BLaER1 treated with 17β-estradiol and CSF1 and Interleukin-3, amounts not matched to agents 10 nM and 100 nM (cell line): Measurements from ENCODE around the gene ACP6.

Source experiments
- H3K27ac ChIP-seq, 11 experiments: shearing (Covaris generic); formaldehyde crosslinking; 2 replicates each; pipeline ENCODE4 v1.8.1; 2022
- H3K27me3 ChIP-seq, 11 experiments: shearing (Covaris generic); formaldehyde crosslinking; 2 replicates each; pipeline ENCODE4 v1.8.1; 2022
- H3K36me3 ChIP-seq, 11 experiments: shearing (Covaris generic); formaldehyde crosslinking; 2 replicates each; pipeline ENCODE4 v1.8.1; 2022
- H3K4me1 ChIP-seq, 10 experiments: shearing (Covaris generic); formaldehyde crosslinking; 2 replicates each; pipeline ENCODE4 v1.8.1; 2022
- H3K4me2 ChIP-seq, 11 experiments: shearing (Covaris generic); formaldehyde crosslinking; 2 replicates each; pipeline ENCODE4 v1.8.1; 2022
- H3K4me3 ChIP-seq, 10 experiments: shearing (Covaris generic); formaldehyde crosslinking; 2 replicates each; pipeline ENCODE4 v1.8.1; 2022
- H3K9ac ChIP-seq, 11 experiments: shearing (Covaris generic); formaldehyde crosslinking; 2 replicates each; pipeline ENCODE4 v1.8.1; 2022
- H3K9me3 ChIP-seq, 11 experiments: shearing (Covaris generic); formaldehyde crosslinking; replicated peaks in 1 of 11; 2 replicates each; pipeline ENCODE4 v1.8.1; 2022
- H4K20me1 ChIP-seq, 11 experiments: shearing (Covaris generic); formaldehyde crosslinking; 2 replicates each; pipeline ENCODE4 v1.8.1; 2022
- Cebpa-rat ChIP-seq, 11 experiments: shearing (Covaris generic); IDR thresholded peaks; 2 replicates each; pipeline ENCODE4 v1.8.1; 2022

ACP6 gene

GRCh38 chr1:147670319-147671001 lies at the start of gene ACP6:
ACP6 (minus strand) TSS chr1:147670524; CDS start chr1:147670048, 476 bp downstream.
- peak within 1 kb of the TSS; percentile 88 to 98 (median 96) for H3K4me2 ChIP-seq
- TF ChIP-seq Cebpa-rat (IDR thresholded peaks at IDR 0.05): no peak
- H3K4me3 ChIP-seq: peak within 1 kb of the TSS; percentile 71 to 82 (median 75)
- H3K36me3 ChIP-seq: no peaks in the 10 kb centered on the region
- no peaks in the 10 kb centered on the region for H3K9me3 ChIP-seq
- H4K20me1 ChIP-seq: no peaks in the 10 kb centered on the region
- H3K27me3 ChIP-seq: no peaks in the 10 kb centered on the region
- peak within 1 kb of the TSS in 10 of 11 experiments; percentile 9 to 55 (median 41); a peak in 15 of 22 replicates for H3K27ac ChIP-seq
- H3K9ac ChIP-seq: peak within 1 kb of the TSS; percentile 63 to 80 (median 75)
- H3K4me1 ChIP-seq: peaks cover 10 to 25% (median 16%) of the 10 kb centered on the region in 10 experiments; a peak in 19 of 20 replicates

- H3K36me3 ChIP-seq: peaks cover 0 to 13% (median 0%) of the 10 kb centered on the region in 11 experiments; a peak in 1 of 22 replicates
- H3K4me3 ChIP-seq: no peak overlapping the region
- peaks cover 13 to 30% (median 22%) of the 10 kb centered on the region in 11 experiments for H3K9me3 ChIP-seq
- no peaks in the 10 kb centered on the region for H3K27me3 ChIP-seq
- no peak overlapping the region for H3K27ac ChIP-seq
- H3K9ac ChIP-seq: no peak overlapping the region
- no peaks in the 10 kb centered on the region for H4K20me1 ChIP-seq
- TF ChIP-seq Cebpa-rat (IDR thresholded peaks at IDR 0.05): no peak
- peaks cover 13 to 29% (median 18%) of the 10 kb centered on the region in 10 experiments for H3K4me1 ChIP-seq
- no peak overlapping the region for H3K4me2 ChIP-seq
These were observed 49.4 kb upstream of the ACP6 start for GRCh38 chr1:147719711-147720225.

GRCh38 chr1:147719029-147719698 lies 48.8 kb upstream of the ACP6 start:
- Histone ChIP-seq H3K36me3 (peaks cover 0 to 13% (median 0%) of the 10 kb centered on the region in 11 experiments; a peak in 1 of 22 replicates), H3K4me1 (peaks cover 13 to 29% (median 18%) of the 10 kb centered on the region in 10 experiments), H3K9me3 (peaks cover 13 to 30% (median 22%) of the 10 kb centered on the region in 11 experiments), H3K9ac (no peak overlapping the region), H4K20me1 (no peaks in the 10 kb centered on the region), H3K27me3 (no peaks in the 10 kb centered on the region), H3K27ac (no peak overlapping the region), H3K4me3 (no peak overlapping the region), H3K4me2 (no peak overlapping the region)
- TF ChIP-seq Cebpa-rat (IDR thresholded peaks at IDR 0.05): no peak

DNA sequence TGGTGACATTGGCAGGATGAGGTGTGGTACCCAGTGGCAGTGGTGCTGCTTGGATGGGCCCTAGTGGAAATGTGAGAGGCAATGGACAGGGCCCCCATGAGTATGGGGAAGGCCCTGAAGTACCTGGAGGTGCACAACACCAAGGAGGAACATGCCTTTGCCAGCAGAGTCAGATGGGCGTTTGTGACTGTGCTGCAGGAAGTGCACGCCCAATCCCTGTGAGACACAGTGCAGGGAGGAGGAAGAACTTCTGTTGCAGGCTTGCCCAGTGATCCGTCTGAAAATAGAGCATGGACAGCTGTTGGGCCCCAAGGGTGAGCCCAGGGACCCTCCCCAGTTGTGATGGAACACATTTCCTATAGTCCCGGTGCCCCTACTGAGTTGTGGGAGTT lies 47.4 kb upstream of the ACP6 start:
- no peak for TF ChIP-seq Cebpa-rat (IDR thresholded peaks at IDR 0.05)
- no peaks in the 10 kb centered on the region for H3K27me3 ChIP-seq
- peaks cover 13 to 30% (median 22%) of the 10 kb centered on the region in 11 experiments for H3K9me3 ChIP-seq
- no peaks in the 10 kb centered on the region for H4K20me1 ChIP-seq
- H3K4me1 ChIP-seq: peaks cover 13 to 29% (median 18%) of the 10 kb centered on the region in 10 experiments
- H3K9ac ChIP-seq: no peak overlapping the region; a peak in 1 of 22 replicates
- H3K27ac ChIP-seq: peak overlapping the region in 3 of 11 experiments; percentile 11 to 39 (median 20); a peak in 2 of 22 replicates
- H3K36me3 ChIP-seq: peaks cover 0 to 13% (median 0%) of the 10 kb centered on the region in 11 experiments; a peak in 1 of 22 replicates
- 0 out of 20 replicates have a peak overlapping the region, but pooled peaks of 1 of the 10 experiments have one; percentile 0 for H3K4me3 ChIP-seq
- H3K4me2 ChIP-seq: peak overlapping the region; percentile 35 to 80 (median 68)

DNA sequence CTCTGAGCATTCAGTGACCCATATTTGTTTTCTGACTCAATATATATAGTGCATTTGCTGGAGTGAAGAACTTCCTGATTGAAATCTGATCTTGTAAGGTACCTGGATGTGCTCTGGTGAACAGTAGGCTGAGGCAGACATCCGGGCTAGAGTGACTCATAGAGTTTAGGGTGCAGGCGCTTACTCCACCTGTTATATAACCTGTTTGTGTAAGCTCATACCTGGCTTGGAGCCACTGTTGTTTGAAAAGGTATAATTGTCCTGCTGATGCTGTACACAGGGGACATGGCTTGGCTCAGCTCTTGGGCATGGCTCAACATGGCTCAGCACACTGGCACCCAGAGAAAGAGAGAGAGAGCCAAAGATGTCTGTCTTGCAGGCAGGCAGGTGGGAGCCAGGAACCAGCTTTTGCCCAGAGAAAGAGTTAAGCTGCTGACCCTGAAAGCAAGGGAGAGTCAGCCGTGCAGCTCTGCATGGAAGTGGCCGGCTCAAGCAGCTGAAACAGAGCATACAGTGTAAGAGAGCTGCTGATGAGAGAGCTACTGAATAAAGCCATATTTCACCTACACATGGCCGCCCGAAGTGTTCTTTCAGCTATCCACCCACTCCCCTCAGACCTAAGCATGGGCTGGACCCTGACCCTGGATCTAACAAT lies 46.9 kb upstream of the ACP6 start:
- no peak for TF ChIP-seq Cebpa-rat (IDR thresholded peaks at IDR 0.05)
- Histone ChIP-seq H3K27me3 (no peaks in the 10 kb centered on the region), H3K4me1 (peaks cover 13 to 28% (median 18%) of the 10 kb centered on the region in 10 experiments), H3K4me3 (no peak overlapping the region), H3K9ac (no peak overlapping the region; a peak in 1 of 22 replicates), H3K36me3 (peaks cover 0 to 13% (median 0%) of the 10 kb centered on the region in 11 experiments; a peak in 1 of 22 replicates), H4K20me1 (no peaks in the 10 kb centered on the region), H3K9me3 (peaks cover 13 to 30% (median 22%) of the 10 kb centered on the region in 11 experiments), H3K27ac (peak overlapping the region in 1 of 11 experiments; percentile 39; a peak in 1 of 22 replicates), H3K4me2 (peak overlapping the region; percentile 35 to 80 (median 68))

DNA sequence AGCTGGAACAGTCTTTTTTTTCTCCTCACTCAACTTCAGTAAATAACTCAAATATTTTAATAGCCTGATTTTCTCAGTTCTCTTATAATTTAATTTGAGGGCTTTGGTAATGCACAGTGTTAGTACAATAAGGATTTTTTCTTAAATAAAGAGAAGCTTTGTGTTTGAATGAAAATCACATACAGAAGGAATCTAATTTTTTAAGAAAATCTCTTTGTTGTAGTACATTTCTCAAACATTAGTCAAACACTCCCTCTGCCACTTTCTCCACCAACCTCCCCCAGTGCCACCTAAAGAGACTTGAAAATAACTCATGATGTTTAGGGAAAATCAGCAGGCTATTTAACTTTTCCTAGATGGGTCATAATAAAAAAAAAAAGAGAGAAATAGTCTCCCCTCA lies 42.3 kb upstream of the ACP6 start:
- no peak overlapping the region for H3K9ac ChIP-seq
- no peak overlapping the region for H3K4me3 ChIP-seq
- H4K20me1 ChIP-seq: no peaks in the 10 kb centered on the region
- H3K4me1 ChIP-seq: peaks cover 6 to 12% (median 10%) of the 10 kb centered on the region in 10 experiments
- no peak overlapping the region for H3K4me2 ChIP-seq
- no peaks in the 10 kb centered on the region for H3K27me3 ChIP-seq
- H3K9me3 ChIP-seq: peaks cover 0 to under 1% (median 0%) of the 10 kb centered on the region in 11 experiments; a peak in 2 of 22 replicates
- no peak for TF ChIP-seq Cebpa-rat (IDR thresholded peaks at IDR 0.05)
- no peak overlapping the region for H3K27ac ChIP-seq
- no peaks in the 10 kb centered on the region for H3K36me3 ChIP-seq

GRCh38 chr1:147700042-147701006 lies 30.0 kb upstream of the ACP6 start:
- no peaks in the 10 kb centered on the region for H4K20me1 ChIP-seq
- no peaks in the 10 kb centered on the region for H3K36me3 ChIP-seq
- no peak overlapping the region for H3K4me3 ChIP-seq
- H3K27me3 ChIP-seq: no peaks in the 10 kb centered on the region
- H3K9ac ChIP-seq: peak overlapping the region in 3 of 11 experiments; percentile 12 to 39 (median 22); a peak in 3 of 22 replicates
- peaks cover 0 to 2% (median 0%) of the 10 kb centered on the region in 11 experiments; a peak in 2 of 22 replicates for H3K9me3 ChIP-seq
- no peak overlapping the region for H3K27ac ChIP-seq
- peak overlapping the region; percentile 14 to 58 (median 40); a peak in 17 of 22 replicates for H3K4me2 ChIP-seq
- no peak for TF ChIP-seq Cebpa-rat (IDR thresholded peaks at IDR 0.05)
- peaks cover 0 to 9% (median 0%) of the 10 kb centered on the region in 10 experiments; a peak in 4 of 20 replicates for H3K4me1 ChIP-seq

DNA sequence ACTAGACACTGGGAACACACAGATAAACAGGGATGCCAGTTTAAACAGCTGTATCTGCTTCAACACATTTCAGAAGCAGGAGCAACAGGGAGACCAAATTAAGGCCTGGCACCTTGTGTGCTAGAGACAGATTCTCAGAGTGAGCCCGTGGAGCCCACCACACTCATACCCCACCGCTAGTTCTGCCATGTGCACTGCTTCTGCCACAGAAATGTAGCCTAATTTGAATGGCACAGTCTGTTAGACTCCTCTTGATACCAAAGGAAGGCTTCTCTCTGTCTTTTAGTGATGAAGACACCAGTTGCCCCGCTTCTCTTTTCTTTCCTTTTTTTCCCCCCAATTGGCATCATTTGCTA lies 29.3 kb upstream of the ACP6 start:
- Histone ChIP-seq H3K4me2 (no peak overlapping the region), H3K4me1 (peaks cover 0 to 9% (median 0%) of the 10 kb centered on the region in 10 experiments; a peak in 4 of 20 replicates), H3K9ac (no peak overlapping the region), H3K27ac (no peak overlapping the region), H3K4me3 (no peak overlapping the region), H4K20me1 (no peaks in the 10 kb centered on the region), H3K9me3 (no peaks in the 10 kb centered on the region), H3K27me3 (no peaks in the 10 kb centered on the region), H3K36me3 (no peaks in the 10 kb centered on the region)
- no peak for TF ChIP-seq Cebpa-rat (IDR thresholded peaks at IDR 0.05)
